ENCODE measurements around the gene C10orf90.

Gene C10orf90

DNA sequence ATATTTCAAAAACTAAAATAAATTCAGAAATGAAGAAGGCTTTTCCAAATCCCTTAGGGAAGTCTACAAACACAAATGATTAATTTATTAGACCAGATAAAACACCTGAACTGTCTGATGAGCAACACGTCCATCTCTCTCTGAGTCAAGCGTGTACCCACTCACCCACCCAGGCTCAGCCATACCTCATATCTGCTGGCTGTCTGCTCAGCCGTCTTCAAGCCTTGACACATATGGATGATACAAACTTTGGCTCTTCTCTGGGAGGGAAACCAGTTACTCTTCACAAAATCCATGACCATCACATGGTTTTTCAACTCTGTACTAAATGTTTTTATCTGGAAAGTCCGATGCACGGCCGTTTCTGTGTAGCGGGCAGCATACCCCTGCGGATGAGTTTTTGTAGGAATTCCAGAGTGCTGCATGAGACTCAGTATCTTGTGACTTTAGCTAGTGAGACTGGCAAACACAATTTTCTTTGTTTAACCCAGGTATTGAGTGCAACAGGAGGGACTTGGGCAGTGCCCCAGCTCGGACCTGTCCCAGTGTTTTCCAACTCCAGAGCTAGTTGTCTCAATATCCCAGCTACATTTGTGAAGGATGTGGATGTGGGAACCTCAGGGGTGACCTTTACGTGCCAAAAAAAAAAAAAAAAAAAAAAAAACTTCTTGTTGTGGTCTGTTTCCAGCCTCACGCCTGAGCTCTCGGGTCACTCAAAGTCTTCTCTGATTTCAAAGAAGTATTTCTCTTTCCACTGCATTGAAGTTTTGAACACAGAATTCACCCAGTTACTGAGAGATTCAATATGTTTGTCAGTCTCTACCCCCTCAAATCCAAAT is at the start of gene C10orf90:
Gene C10orf90, minus strand, starts transcription at position 638 of the 839 bp plus-strand sequence. Its CDS starts 213 bp downstream, at position 425.
- Mint-ChIP-seq H3K4me1 (ENCODE audit: low read depth) (no peaks in the 10 kb centered on the region), H3K27me3 (peaks cover 2% of the 10 kb centered on the region), H3K36me3 (no peaks in the 10 kb centered on the region), H3K27ac (no peak within 1 kb of the TSS), H3K4me3 (no peak within 1 kb of the TSS), H3K9me3 (ENCODE audit: low read depth) (peaks cover 6% of the 10 kb centered on the region)

- no peaks in the 10 kb centered on the region for H3K36me3 Mint-ChIP-seq
- H3K4me1 Mint-ChIP-seq (ENCODE audit: low read depth) = peaks cover 3% of the 10 kb centered on the region
- peaks cover under 1% of the 10 kb centered on the region for H3K27me3 Mint-ChIP-seq
- H3K9me3 Mint-ChIP-seq (ENCODE audit: low read depth) = no peaks in the 10 kb centered on the region
- H3K27ac Mint-ChIP-seq = no peak overlapping the region
- no peak overlapping the region for H3K4me3 Mint-ChIP-seq
Observed at GRCh38 chr10:126716366-126716765, 45.9 kb upstream of the C10orf90 start.

DNA sequence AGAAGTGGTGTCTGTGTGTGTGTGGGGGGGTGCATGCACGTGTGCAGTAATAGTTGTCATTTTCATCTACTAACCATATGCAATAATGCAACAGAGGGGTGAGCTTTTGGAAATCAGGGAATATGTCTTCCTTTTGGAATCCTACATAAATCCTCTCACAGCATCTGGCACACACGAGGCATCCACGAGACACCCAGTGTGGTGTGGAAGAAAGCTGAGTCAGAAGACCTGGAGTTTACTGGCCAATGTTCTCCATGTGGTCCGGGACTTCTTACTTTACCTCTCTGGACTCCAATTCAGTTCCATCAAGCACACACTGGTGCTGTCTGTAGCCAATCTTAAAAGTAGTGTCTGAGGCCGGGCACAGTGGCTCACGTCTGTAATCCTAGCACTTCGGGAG is 43.1 kb upstream of the C10orf90 start:
- no peaks in the 10 kb centered on the region for H3K27me3 Mint-ChIP-seq
- peaks cover 3% of the 10 kb centered on the region for H3K4me1 Mint-ChIP-seq (ENCODE audit: low read depth)
- no peak overlapping the region for H3K4me3 Mint-ChIP-seq
- H3K9me3 Mint-ChIP-seq (ENCODE audit: low read depth) = no peaks in the 10 kb centered on the region
- no peaks in the 10 kb centered on the region for H3K36me3 Mint-ChIP-seq
- no peak overlapping the region for H3K27ac Mint-ChIP-seq

DNA sequence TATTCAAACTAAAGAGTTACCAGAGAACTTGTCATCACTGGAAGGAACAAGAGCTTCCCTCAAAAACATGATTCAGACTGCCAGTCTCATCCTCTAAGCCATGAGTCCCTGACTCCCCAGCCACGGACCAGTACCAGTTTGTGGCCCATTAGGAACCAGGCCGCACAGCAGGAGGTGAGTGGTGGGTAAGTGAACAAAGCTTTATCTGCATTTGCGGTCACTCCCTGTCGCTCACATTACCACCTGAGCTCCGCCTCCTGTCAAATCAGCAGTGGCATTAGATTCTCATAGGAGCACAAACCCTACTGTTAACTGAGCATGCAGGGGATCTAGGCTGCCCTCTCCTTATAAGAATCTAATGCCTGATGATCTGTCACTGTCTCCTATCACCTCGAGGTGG is 42.2 kb upstream of the C10orf90 start:
- Mint-ChIP-seq H3K4me1 (ENCODE audit: low read depth) (peaks cover 3% of the 10 kb centered on the region), H3K27ac (no peak overlapping the region), H3K9me3 (ENCODE audit: low read depth) (no peaks in the 10 kb centered on the region), H3K27me3 (no peaks in the 10 kb centered on the region), H3K36me3 (no peaks in the 10 kb centered on the region), H3K4me3 (no peak overlapping the region)

DNA sequence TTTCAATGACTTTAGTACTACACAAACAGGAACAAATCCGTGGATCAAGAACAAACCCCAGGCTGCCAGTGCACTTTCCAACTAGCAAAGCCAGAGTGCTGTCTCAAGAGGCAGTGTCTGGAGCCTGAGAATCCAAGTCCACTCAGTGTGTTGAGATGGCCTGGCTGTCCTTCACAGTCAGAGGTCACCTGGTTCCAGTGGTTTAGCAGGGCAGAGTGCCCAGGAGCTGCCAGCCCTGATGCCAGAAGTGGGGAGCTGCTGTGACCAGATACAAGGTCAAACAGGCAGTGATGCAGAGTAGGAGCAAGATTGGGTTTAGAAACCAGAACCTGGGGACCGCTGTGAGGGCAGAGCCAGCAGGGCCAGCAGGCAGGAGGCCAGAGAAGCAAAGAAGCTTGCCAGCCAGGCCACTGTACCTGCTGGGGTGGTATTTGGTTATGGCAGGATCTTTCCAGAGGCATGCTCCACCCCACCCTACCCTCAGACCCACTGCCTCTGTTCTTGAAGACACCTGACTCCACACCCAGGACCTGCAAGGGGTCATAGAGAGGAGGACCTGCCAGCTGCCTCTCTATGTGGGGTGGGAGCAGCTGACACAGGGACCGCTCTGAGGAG is 35.6 kb upstream of the C10orf90 start:
- H3K27ac Mint-ChIP-seq = no peak overlapping the region
- no peak overlapping the region for H3K4me3 Mint-ChIP-seq
- H3K4me1 Mint-ChIP-seq (ENCODE audit: low read depth) = no peaks in the 10 kb centered on the region
- H3K36me3 Mint-ChIP-seq = no peaks in the 10 kb centered on the region
- H3K9me3 Mint-ChIP-seq (ENCODE audit: low read depth) = no peaks in the 10 kb centered on the region
- no peaks in the 10 kb centered on the region for H3K27me3 Mint-ChIP-seq

- Mint-ChIP-seq H3K27me3 (no peaks in the 10 kb centered on the region), H3K27ac (no peak overlapping the region), H3K4me1 (ENCODE audit: low read depth) (no peaks in the 10 kb centered on the region), H3K9me3 (ENCODE audit: low read depth) (no peaks in the 10 kb centered on the region), H3K36me3 (no peaks in the 10 kb centered on the region), H3K4me3 (no peak overlapping the region)
Observed at GRCh38 chr10:126705131-126705530, 34.6 kb upstream of the C10orf90 start.

DNA sequence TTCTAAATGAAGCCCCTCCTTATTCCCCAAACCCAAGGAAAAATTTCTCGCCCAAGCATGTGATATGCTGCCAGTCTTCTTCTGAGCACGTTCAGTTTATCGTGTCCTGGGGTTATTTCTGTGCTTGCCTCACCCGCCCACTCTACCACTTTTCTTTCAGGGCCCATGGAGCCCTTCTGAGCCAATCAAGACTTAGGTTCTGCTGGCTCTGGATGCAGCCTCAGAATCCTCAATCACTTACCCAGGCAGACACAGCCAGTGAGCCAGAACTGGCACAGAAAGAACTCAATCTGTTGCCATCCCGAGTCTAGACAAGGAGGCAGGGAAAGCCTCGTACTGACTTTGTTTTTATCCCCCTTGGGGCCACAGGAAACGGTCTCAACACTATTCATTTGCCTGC is 34.2 kb upstream of the C10orf90 start:
- Mint-ChIP-seq H3K9me3 (ENCODE audit: low read depth) (no peaks in the 10 kb centered on the region), H3K27ac (no peak overlapping the region), H3K36me3 (no peaks in the 10 kb centered on the region), H3K4me3 (no peak overlapping the region), H3K27me3 (no peaks in the 10 kb centered on the region), H3K4me1 (ENCODE audit: low read depth) (no peaks in the 10 kb centered on the region)

GRCh38 chr10:126702181-126702580 is 31.7 kb upstream of the C10orf90 start:
- no peaks in the 10 kb centered on the region for H3K27me3 Mint-ChIP-seq
- no peak overlapping the region for H3K27ac Mint-ChIP-seq
- H3K9me3 Mint-ChIP-seq (ENCODE audit: low read depth) = no peaks in the 10 kb centered on the region
- H3K4me3 Mint-ChIP-seq = no peak overlapping the region
- no peaks in the 10 kb centered on the region for H3K4me1 Mint-ChIP-seq (ENCODE audit: low read depth)
- no peaks in the 10 kb centered on the region for H3K36me3 Mint-ChIP-seq

- Mint-ChIP-seq H3K4me1 (ENCODE audit: low read depth) (no peaks in the 10 kb centered on the region), H3K27me3 (no peaks in the 10 kb centered on the region), H3K4me3 (no peak overlapping the region), H3K27ac (no peak overlapping the region), H3K36me3 (no peaks in the 10 kb centered on the region), H3K9me3 (ENCODE audit: low read depth) (no peaks in the 10 kb centered on the region)
Observed at GRCh38 chr10:126701526-126701925, 31.0 kb upstream of the C10orf90 start.

DNA sequence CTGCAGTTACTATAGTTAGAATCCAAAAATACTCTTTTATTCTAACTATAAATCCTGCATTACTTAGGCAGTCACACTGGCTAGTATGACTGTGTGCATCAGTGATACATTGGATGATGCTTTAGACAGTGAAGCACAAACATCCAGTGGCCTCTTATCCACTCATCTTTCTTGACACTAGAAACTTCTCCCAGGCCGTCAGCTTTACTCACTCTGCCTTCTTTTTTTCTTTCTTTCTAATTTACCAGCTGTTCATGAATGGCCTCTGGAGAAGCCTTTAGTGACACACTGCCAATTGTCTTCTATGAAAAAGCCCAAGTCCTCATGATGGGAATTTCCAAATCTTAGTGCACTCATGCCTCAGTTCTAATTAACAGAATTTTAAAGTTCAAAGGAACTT is 26.2 kb upstream of the C10orf90 start:
- no peaks in the 10 kb centered on the region for H3K27me3 Mint-ChIP-seq
- no peaks in the 10 kb centered on the region for H3K36me3 Mint-ChIP-seq
- no peaks in the 10 kb centered on the region for H3K4me1 Mint-ChIP-seq (ENCODE audit: low read depth)
- no peak overlapping the region for H3K4me3 Mint-ChIP-seq
- no peaks in the 10 kb centered on the region for H3K9me3 Mint-ChIP-seq (ENCODE audit: low read depth)
- H3K27ac Mint-ChIP-seq = no peak overlapping the region

DNA sequence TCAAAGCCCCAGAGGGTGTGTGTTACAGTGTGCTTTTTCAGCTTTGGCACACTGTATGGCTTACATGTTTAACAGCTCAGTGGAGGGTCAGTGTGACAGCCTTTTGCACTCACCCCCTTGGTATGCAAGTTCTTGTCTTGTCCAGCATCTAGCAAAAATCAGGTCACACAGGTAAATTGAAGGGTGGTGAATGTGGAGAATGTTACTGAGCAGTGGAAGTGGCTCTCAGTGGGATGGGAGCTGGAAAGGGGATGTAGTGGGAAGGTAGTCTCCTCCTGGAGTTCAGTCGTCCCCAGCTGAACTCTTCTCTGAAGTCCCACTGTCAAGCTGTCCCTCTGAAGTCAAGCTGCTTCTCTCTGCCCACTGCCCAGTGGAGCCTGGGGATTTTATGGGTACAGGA is 21.0 kb upstream of the C10orf90 start:
- Mint-ChIP-seq H3K4me3 (no peak overlapping the region), H3K27me3 (no peaks in the 10 kb centered on the region), H3K36me3 (no peaks in the 10 kb centered on the region), H3K27ac (no peak overlapping the region), H3K4me1 (ENCODE audit: low read depth) (no peaks in the 10 kb centered on the region), H3K9me3 (ENCODE audit: low read depth) (peaks cover 3% of the 10 kb centered on the region)

DNA sequence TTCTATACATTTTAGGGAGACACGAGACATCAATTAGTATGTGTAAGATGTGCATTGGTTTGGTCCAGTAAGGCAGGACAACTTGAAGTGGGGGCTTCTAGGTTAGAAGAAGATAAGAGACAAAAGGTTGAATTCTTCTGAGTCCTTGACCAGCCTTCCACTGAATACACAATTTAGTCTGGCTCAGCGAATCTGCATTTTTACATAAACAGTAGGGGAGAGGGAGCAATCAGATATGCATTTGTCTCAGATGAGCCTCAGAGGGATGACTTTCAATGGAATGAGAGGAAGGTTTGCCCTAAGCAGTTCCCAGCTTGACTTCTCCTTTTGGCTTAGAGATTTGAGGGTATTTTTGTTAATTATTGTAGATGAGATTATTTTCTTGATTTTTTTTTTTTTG is 20.0 kb upstream of the C10orf90 start:
- Mint-ChIP-seq H3K36me3 (no peaks in the 10 kb centered on the region), H3K4me3 (no peak overlapping the region)

DNA sequence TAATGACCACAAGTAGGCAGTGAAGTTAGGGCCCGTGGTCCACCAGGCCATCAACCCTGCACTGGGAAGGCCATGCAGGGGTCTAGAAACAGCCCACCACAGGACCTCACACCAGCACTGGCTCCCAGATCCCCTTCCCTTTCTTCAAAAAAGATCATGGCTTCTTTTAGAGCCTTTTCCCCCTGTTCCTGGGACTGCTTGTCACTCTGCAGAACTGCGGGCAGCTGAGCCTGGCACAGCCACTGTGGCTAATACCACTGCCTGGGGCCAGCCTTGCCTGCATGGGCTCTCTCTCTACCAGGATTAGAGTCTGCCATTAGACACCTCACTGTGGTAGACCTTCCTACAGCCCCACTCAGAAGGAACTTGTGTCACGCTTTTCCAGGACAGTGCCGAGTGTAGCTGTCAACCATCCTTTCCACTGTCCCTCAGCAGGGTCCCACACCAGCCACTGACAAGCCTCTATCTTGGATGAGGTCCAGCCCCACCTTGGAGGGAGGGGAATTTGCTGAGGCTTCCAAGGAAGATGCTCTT is 19.0 kb upstream of the C10orf90 start:
- Mint-ChIP-seq H3K27ac (no peak overlapping the region), H3K9me3 (ENCODE audit: low read depth) (peaks cover 3% of the 10 kb centered on the region), H3K4me1 (ENCODE audit: low read depth) (no peaks in the 10 kb centered on the region), H3K27me3 (no peaks in the 10 kb centered on the region), H3K36me3 (no peaks in the 10 kb centered on the region), H3K4me3 (no peak overlapping the region)

More for the DNA sequence above, 20.0 kb upstream of the C10orf90 start:
- Mint-ChIP-seq H3K27me3 (no peaks in the 10 kb centered on the region), H3K27ac (no peak overlapping the region), H3K9me3 (ENCODE audit: low read depth) (peaks cover 3% of the 10 kb centered on the region), H3K4me1 (ENCODE audit: low read depth) (no peaks in the 10 kb centered on the region)

DNA sequence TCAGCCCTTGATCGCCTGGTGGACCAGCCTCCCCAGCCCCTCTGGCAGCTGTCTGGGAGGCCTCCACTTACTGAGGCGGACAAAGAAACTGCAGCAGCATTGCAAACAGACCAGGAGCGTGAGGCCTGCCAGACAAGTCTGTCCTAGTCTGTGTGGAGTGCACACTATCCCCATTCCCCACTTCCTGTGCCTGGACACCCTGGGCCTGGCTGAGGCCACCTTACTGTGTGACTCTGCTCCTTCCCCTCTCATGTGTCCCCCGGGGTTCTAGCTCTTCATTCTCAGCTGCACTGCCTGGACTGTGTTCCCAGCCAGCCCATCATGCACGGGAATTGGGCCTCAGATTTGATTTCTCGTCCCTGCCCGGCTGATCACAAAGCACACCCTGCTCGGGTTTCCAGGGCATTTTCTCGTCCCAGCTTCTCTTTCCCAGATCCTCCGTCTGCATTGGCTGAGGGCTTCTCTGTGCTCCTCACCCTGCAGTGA is 16.7 kb upstream of the C10orf90 start:
- Mint-ChIP-seq H3K27me3 (no peaks in the 10 kb centered on the region), H3K4me1 (ENCODE audit: low read depth) (no peaks in the 10 kb centered on the region), H3K27ac (no peak overlapping the region), H3K36me3 (no peaks in the 10 kb centered on the region), H3K9me3 (ENCODE audit: low read depth) (peaks cover 3% of the 10 kb centered on the region), H3K4me3 (no peak overlapping the region)

GRCh38 chr10:126686719-126687118 is 16.2 kb upstream of the C10orf90 start:
- H3K27me3 Mint-ChIP-seq = no peaks in the 10 kb centered on the region
- peaks cover 3% of the 10 kb centered on the region for H3K9me3 Mint-ChIP-seq (ENCODE audit: low read depth)
- H3K4me3 Mint-ChIP-seq = no peak overlapping the region
- no peak overlapping the region for H3K27ac Mint-ChIP-seq
- H3K36me3 Mint-ChIP-seq = no peaks in the 10 kb centered on the region
- no peaks in the 10 kb centered on the region for H3K4me1 Mint-ChIP-seq (ENCODE audit: low read depth)

All from activated naive CD8-positive, alpha-beta T cell (primary cell).